ENCODE measurements around the gene KCNJ18. TPM values are rescaled to one million over a fixed set of nuclear protein-coding genes. Genes with fewer than 3 reads are reported as not detected.
A peak's percentile ranks its signal among the peaks of the same experiment; 100 is the strongest.
"Not testable (repeated sequence)": the region's sequence is repeated elsewhere in the genome, so short reads cannot be mapped to it uniquely, and the experiment has no call there.

KCNJ18 gene
- total RNA-seq, 4 donors from 2014 or later = not detected

DNA sequence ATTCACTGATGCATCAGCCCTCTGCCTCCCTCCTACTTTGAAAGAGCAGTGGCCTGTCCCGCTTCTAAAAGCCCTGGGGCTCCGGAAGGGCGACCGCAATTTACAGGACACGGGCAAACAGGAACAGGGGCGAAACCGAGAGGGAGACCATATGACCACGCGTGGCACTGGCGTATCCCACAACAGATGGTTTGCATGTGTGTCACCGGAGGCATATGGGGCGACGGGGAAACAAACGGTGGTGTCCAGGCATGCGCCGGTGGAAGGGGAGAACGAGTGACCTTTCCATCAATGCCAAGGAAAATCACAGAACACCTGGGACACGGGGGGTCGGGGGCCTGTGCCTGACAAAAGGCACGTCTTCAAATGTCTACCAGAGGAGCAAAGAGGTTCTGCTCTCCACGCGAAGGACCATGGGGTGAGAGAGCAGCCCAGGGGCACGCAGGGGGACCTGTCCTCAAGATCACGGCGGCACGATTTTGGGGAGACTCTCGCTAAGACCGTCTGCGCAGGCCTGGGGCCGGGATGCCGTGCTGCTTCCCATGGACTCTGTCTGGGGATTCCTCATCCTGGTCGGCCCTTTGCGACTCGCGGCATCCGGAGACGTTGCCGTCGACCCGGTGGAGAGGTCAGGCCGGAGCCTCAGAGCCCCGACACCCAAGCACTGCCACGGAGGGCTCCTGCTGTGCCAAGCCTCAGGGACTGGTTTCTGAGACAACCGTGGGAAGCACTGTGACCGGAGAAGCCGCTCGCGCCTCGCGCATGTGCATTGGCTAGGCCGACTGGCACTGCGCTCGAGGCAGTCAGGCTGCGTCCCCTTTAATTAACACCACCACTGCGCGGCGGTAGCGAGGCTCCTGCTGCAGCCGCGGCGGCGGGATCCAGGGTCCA, 12.8 kb upstream of the KCNJ18 start:
- H3K27me3 ChIP-seq = no peaks in the 10 kb centered on the region
- no peaks in the 10 kb centered on the region for H3K4me1 ChIP-seq
- no peaks in the 10 kb centered on the region for H3K9me3 ChIP-seq
- H3K27ac ChIP-seq = no peak overlapping the region
- no peaks in the 10 kb centered on the region for H3K36me3 ChIP-seq
- DNase-seq = no peak
- in situ Hi-C loops (cut with MboI; ENCODE audit: low pct_ligation_motif_present in 1 of 4, low pct_unique_long_range_greater_than_20kb in 1 of 4, low sequenced_read_pairs in 3 of 4) (loop anchor here in 1 of 4 donors (10.0 kb wide), 1 partner anchor 275 kb away; no protein-coding TSS in a partner anchor), intact Hi-C loops (cut with DNase I; ENCODE audit: low total_unique reads) (no loop called here)
- WGBS, 2 donors (ENCODE audit: low coverage in 1 of 2) = 88% methylated on average over 54 of the region's 62 CpGs; no CpG with 5 or more reads in 1 of the 2 donors
- TF ChIP-seq POLR2A (IDR thresholded peaks at IDR 0.05) = no peak
- TF ChIP-seq, protein P1, sequence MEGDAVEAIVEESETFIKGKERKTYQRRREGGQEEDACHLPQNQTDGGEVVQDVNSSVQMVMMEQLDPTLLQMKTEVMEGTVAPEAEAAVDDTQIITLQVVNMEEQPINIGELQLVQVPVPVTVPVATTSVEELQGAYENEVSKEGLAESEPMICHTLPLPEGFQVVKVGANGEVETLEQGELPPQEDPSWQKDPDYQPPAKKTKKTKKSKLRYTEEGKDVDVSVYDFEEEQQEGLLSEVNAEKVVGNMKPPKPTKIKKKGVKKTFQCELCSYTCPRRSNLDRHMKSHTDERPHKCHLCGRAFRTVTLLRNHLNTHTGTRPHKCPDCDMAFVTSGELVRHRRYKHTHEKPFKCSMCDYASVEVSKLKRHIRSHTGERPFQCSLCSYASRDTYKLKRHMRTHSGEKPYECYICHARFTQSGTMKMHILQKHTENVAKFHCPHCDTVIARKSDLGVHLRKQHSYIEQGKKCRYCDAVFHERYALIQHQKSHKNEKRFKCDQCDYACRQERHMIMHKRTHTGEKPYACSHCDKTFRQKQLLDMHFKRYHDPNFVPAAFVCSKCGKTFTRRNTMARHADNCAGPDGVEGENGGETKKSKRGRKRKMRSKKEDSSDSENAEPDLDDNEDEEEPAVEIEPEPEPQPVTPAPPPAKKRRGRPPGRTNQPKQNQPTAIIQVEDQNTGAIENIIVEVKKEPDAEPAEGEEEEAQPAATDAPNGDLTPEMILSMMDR (IDR thresholded peaks at IDR 0.05) = peak in 1 of 5 experiments; percentile 3
- TF ChIP-seq EP300 (IDR thresholded peaks at IDR 0.05; ENCODE audit: low read depth) = no peak
- no peak overlapping the region for H3K4me3 ChIP-seq

DNA sequence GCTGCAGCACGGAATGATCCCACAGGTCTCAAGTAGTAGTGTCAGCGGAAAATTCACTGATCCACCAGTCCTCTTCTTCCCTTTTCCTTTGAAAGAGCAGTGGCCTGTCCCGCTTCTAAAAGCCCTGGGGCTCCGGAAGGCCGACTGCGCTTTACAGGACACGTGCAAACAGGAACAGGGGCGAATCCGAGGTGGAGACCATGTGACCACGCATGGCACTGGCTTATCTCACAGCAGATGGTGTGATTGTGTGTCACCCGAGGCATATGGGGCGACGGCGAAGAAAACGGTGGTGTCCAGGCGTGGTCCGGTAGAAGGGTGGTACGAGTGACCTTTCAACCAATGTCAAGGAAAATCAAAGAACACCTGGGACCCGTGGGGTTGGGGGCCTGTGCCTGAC, 12.0 kb upstream of the KCNJ18 start:
- 84% methylated on average over 19 of the region's 19 CpGs; no CpG with 5 or more reads in 1 of the 2 donors for WGBS, 2 donors (ENCODE audit: low coverage in 1 of 2)
- H3K27ac ChIP-seq = no peak overlapping the region
- TF ChIP-seq EP300 (IDR thresholded peaks at IDR 0.05; ENCODE audit: low read depth) (no peak), POLR2A (IDR thresholded peaks at IDR 0.05) (no peak), POLR2AphosphoS5 (IDR thresholded peaks at IDR 0.05) (no peak)
- TF ChIP-seq, protein P1 (IDR thresholded peaks at IDR 0.05) = no peak
- in situ Hi-C loops (cut with MboI; ENCODE audit: low pct_ligation_motif_present in 1 of 4, low pct_unique_long_range_greater_than_20kb in 1 of 4, low sequenced_read_pairs in 3 of 4) (loop anchor here in 1 of 4 donors (10.0 kb wide), 1 partner anchor 276 kb away; no protein-coding TSS in a partner anchor), intact Hi-C loops (cut with DNase I; ENCODE audit: low total_unique reads) (no loop called here)
- no peaks in the 10 kb centered on the region for H3K36me3 ChIP-seq
- H3K4me3 ChIP-seq = no peak overlapping the region
- no peak for DNase-seq
- H3K4me1 ChIP-seq = no peaks in the 10 kb centered on the region
- H3K27me3 ChIP-seq = no peaks in the 10 kb centered on the region
- no peaks in the 10 kb centered on the region for H3K9me3 ChIP-seq

DNA sequence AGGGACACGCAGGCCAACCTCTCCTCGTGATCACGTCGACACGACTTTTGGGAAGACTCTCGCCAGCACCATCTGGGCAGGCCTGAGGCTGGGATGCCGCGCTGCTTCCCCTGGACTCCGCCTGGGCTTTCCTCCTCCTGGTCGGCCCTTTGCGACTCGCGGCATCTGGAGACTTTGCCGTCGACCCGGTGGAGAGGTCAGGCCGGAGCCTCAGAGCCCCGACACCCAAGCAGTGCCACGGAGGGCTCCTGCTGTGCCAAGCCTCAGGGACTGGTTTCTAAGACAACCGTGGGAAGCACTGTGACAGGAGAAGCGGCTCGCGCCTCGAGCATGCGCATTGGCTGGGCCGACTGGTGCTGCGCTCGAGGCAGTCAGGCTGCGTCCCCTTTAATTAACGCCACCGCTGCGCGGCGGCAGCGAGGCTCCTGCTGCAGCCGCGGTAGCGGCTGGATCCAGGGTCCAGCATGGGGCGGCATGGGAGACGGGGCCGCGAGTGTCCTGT, 11.4 kb upstream of the KCNJ18 start:
- intact Hi-C loops (cut with DNase I; ENCODE audit: low total_unique reads); H3K4me3 ChIP-seq; H3K4me1 ChIP-seq; H3K27me3 ChIP-seq; H3K36me3 ChIP-seq; H3K27ac ChIP-seq; DNase-seq; H3K9me3 ChIP-seq: not testable (repeated sequence)
- 84% methylated on average over 42 of the region's 42 CpGs; no CpG with 5 or more reads in 1 of the 2 donors for WGBS, 2 donors (ENCODE audit: low coverage in 1 of 2)
- in situ Hi-C loops (cut with MboI; ENCODE audit: low pct_ligation_motif_present in 1 of 4, low pct_unique_long_range_greater_than_20kb in 1 of 4, low sequenced_read_pairs in 3 of 4) = loop anchor here in 1 of 4 donors (10.0 kb wide), 1 partner anchor 276 kb away; no protein-coding TSS in a partner anchor

DNA sequence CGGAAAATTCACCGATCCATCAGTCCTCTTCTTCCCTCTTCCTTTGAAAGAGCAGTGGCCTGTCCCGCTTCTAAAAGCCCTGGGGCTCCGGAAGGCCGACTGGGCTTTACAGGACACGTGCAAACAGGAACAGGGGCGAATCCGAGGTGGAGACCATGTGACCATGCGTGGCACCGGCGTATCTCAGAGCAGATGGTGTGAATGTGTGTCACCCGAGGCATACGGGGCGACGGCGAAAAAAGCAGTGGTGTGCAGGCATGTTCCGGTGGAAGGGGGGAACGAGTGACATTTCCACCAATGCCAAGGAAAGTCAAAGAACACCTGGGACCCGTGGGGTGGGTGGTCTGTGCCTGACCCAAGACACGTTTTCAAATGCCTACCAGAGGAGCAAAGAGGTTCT, 10.7 kb upstream of the KCNJ18 start:
- H3K4me1 ChIP-seq; intact Hi-C loops (cut with DNase I; ENCODE audit: low total_unique reads); H3K27me3 ChIP-seq; H3K27ac ChIP-seq; H3K36me3 ChIP-seq; DNase-seq; H3K9me3 ChIP-seq; H3K4me3 ChIP-seq: not testable (repeated sequence)
- WGBS, 2 donors (ENCODE audit: low coverage in 1 of 2) = 85% methylated on average over 20 of the region's 20 CpGs; no CpG with 5 or more reads in 1 of the 2 donors
- in situ Hi-C loops (cut with MboI; ENCODE audit: low pct_ligation_motif_present in 1 of 4, low pct_unique_long_range_greater_than_20kb in 1 of 4, low sequenced_read_pairs in 3 of 4) = loop anchor here in 1 of 4 donors (10.0 kb wide), 1 partner anchor 277 kb away; no protein-coding TSS in a partner anchor

DNA sequence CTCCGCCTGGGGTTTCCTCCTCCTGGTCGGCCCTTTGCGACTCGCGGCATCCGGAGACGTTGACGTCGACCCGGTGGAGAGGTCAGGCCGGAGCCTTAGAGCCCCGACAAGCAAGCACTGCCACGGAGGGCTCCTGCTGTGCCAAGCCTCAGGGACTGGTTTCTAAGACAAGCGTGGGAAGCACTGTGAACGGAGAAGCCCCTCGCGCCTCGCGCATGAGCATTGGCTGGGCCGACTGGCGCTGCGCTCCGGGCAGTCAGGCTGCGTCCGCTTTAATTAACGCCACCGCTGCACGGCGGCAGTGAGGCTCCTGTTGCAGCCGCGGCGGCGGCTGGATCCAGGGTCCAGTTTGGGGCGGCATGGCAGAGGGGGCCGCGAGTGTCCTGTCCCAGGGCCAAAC, 10.2 kb upstream of the KCNJ18 start:
- WGBS, 2 donors (ENCODE audit: low coverage in 1 of 2) = 95 to 96% methylated on average over 5 to 32 of the region's 36 CpGs
- H3K9me3 ChIP-seq, H3K4me1 ChIP-seq: not testable (repeated sequence)

DNA sequence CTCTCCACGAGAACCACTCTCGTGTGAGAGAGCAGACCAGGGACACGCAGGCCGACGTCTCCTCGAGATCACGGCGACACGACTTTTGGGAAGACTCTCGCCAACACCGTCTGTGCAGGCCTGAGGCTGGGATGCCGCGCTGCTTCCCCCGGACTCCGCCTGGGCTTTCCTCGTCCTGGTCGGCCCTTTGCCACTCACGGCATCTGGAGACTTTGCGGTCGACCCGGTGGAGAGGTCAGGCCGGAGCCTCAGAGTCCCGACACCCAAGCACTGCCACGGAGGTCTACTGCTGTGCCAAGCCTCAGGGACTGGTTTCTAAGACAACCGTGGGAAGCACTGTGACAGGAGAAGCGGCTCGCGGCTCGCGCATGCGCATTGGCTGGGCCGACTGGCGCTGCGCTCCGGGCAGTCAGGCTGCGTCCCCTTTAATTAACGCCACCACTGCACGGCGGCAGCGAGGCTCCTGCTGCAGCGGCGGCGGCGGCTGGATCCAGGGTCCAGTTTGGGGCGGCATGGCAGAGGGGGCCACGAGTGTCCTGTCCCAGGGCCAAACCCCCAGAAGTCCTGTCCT, 9.1 kb upstream of the KCNJ18 start:
- DNase-seq = not testable (repeated sequence)
- no CpG with 5 or more reads among the region's 46 CpGs for WGBS, 2 donors (ENCODE audit: low coverage in 1 of 2)
- in situ Hi-C loops (cut with MboI; ENCODE audit: low pct_ligation_motif_present in 1 of 4, low pct_unique_long_range_greater_than_20kb in 1 of 4, low sequenced_read_pairs in 3 of 4) = loop anchor here in 1 of 4 donors (10.0 kb wide), 1 partner anchor 278 kb away; no protein-coding TSS in a partner anchor

More for the DNA sequence above, 10.2 kb upstream of the KCNJ18 start:
- DNase-seq; H3K36me3 ChIP-seq; H3K27me3 ChIP-seq; H3K4me3 ChIP-seq; intact Hi-C loops (cut with DNase I; ENCODE audit: low total_unique reads); H3K27ac ChIP-seq: not testable (repeated sequence)
- in situ Hi-C loops (cut with MboI; ENCODE audit: low pct_ligation_motif_present in 1 of 4, low pct_unique_long_range_greater_than_20kb in 1 of 4, low sequenced_read_pairs in 3 of 4) = loop anchor here in 1 of 4 donors (10.0 kb wide), 1 partner anchor 277 kb away; no protein-coding TSS in a partner anchor

DNA sequence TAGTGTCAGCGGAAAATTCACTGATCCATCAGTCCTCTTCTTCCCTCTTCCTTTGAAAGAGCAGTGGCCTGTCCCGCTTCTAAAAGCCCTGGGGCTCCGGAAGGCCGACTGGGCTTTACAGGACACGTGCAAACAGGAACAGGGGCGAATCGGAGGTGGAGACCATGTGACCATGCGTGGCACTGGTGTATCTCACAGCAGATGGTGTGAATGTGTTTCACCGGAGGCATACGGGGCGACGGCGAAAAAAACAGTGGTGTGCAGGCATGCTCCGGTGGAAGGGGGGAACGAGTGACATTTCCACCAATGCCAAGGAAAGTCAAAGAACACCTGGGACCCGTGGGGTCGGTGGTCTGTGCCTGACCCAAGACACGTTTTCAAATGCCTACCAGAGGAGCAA, 8.4 kb upstream of the KCNJ18 start:
- H3K36me3 ChIP-seq; DNase-seq; H3K4me1 ChIP-seq; intact Hi-C loops (cut with DNase I; ENCODE audit: low total_unique reads); H3K27ac ChIP-seq; H3K9me3 ChIP-seq; H3K4me3 ChIP-seq; H3K27me3 ChIP-seq: not testable (repeated sequence)
- WGBS, 2 donors (ENCODE audit: low coverage in 1 of 2) = 87% methylated on average over 18 of the region's 18 CpGs; no CpG with 5 or more reads in 1 of the 2 donors
- in situ Hi-C loops (cut with MboI; ENCODE audit: low pct_ligation_motif_present in 1 of 4, low pct_unique_long_range_greater_than_20kb in 1 of 4, low sequenced_read_pairs in 3 of 4) = loop anchor here in 1 of 4 donors (10.0 kb wide), 1 partner anchor 279 kb away; no protein-coding TSS in a partner anchor

More for the DNA sequence above, 9.1 kb upstream of the KCNJ18 start:
- H3K4me1 ChIP-seq; H3K27ac ChIP-seq; H3K4me3 ChIP-seq; H3K27me3 ChIP-seq; intact Hi-C loops (cut with DNase I; ENCODE audit: low total_unique reads); H3K9me3 ChIP-seq; H3K36me3 ChIP-seq: not testable (repeated sequence)

DNA sequence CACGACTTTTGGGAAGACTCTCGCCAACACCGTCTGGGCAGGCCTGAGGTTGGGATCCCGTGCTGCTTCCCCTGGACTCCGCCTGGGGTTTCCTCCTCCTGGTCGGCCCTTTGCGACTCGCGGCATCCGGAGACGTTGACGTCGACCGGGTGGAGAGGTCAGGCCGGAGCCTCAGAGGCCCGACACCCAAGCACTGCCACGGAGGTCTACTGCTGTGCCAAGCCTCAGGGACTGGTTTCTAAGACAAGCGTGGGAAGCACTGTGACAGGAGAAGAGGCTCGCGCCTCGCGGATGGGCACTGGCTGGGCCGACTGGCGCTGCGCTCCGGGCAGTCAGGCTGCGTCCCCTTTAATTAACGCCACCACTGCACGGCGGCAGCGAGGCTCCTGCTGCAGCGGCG, 7.9 kb upstream of the KCNJ18 start:
- H3K9me3 ChIP-seq; H3K27ac ChIP-seq; DNase-seq; H3K4me3 ChIP-seq; H3K36me3 ChIP-seq; H3K27me3 ChIP-seq; intact Hi-C loops (cut with DNase I; ENCODE audit: low total_unique reads); H3K4me1 ChIP-seq: not testable (repeated sequence)
- in situ Hi-C loops (cut with MboI; ENCODE audit: low pct_ligation_motif_present in 1 of 4, low pct_unique_long_range_greater_than_20kb in 1 of 4, low sequenced_read_pairs in 3 of 4) = loop anchor here in 1 of 4 donors (10.0 kb wide), 1 partner anchor 280 kb away; no protein-coding TSS in a partner anchor
- WGBS, 2 donors (ENCODE audit: low coverage in 1 of 2) = 94% methylated on average over 12 of the region's 33 CpGs; no CpG with 5 or more reads in 1 of the 2 donors

Data from transverse colon (tissue), 4 donors.